ENCODE data around the gene FGF9.

FGF9 gene

GRCh38 chr13:21709697-21710096 is 38.8 kb downstream of the FGF9 start:
- DNase-seq (ENCODE audit: low spot score), result no peak
- H3K4me3 Mint-ChIP-seq, result no peak overlapping the region
- H3K4me1 Mint-ChIP-seq (ENCODE audit: low read depth), result no peaks in the 10 kb centered on the region
- H3K36me3 Mint-ChIP-seq (ENCODE audit: low read depth), result no peaks in the 10 kb centered on the region
- no peak overlapping the region for H3K27ac Mint-ChIP-seq
- peaks cover 7% of the 10 kb centered on the region for H3K27me3 Mint-ChIP-seq (ENCODE audit: low read depth)
- H3K9me3 Mint-ChIP-seq, result peaks cover 9% of the 10 kb centered on the region

GRCh38 chr13:21710163-21710562 is 39.3 kb downstream of the FGF9 start:
- Mint-ChIP-seq H3K4me1 (ENCODE audit: low read depth) (no peaks in the 10 kb centered on the region), H3K36me3 (ENCODE audit: low read depth) (no peaks in the 10 kb centered on the region), H3K9me3 (peaks cover 9% of the 10 kb centered on the region), H3K27ac (no peak overlapping the region), H3K27me3 (ENCODE audit: low read depth) (peaks cover 7% of the 10 kb centered on the region), H3K4me3 (no peak overlapping the region)
- no peak for DNase-seq (ENCODE audit: low spot score)

GRCh38 chr13:21717817-21718216 is 46.9 kb downstream of the FGF9 start:
- no peak overlapping the region for H3K4me3 Mint-ChIP-seq
- H3K36me3 Mint-ChIP-seq (ENCODE audit: low read depth), result no peaks in the 10 kb centered on the region
- H3K4me1 Mint-ChIP-seq (ENCODE audit: low read depth), result no peaks in the 10 kb centered on the region
- H3K9me3 Mint-ChIP-seq, result no peaks in the 10 kb centered on the region
- DNase-seq (ENCODE audit: low spot score), result no peak
- H3K27ac Mint-ChIP-seq, result no peak overlapping the region
- peaks cover 4% of the 10 kb centered on the region for H3K27me3 Mint-ChIP-seq (ENCODE audit: low read depth)

- peaks cover 4% of the 10 kb centered on the region for H3K27me3 Mint-ChIP-seq (ENCODE audit: low read depth)
- no peaks in the 10 kb centered on the region for H3K36me3 Mint-ChIP-seq (ENCODE audit: low read depth)
- no peaks in the 10 kb centered on the region for H3K4me1 Mint-ChIP-seq (ENCODE audit: low read depth)
- H3K4me3 Mint-ChIP-seq, result no peak overlapping the region
- no peak overlapping the region for H3K27ac Mint-ChIP-seq
- no peak for DNase-seq (ENCODE audit: low spot score)
- H3K9me3 Mint-ChIP-seq, result peaks cover 7% of the 10 kb centered on the region
These were observed 48.6 kb downstream of the FGF9 start for GRCh38 chr13:21719463-21719862.

- Mint-ChIP-seq H3K9me3 (peaks cover 15% of the 10 kb centered on the region), H3K27ac (no peak overlapping the region), H3K27me3 (ENCODE audit: low read depth) (no peaks in the 10 kb centered on the region), H3K4me1 (ENCODE audit: low read depth) (no peaks in the 10 kb centered on the region), H3K36me3 (ENCODE audit: low read depth) (peaks cover 3% of the 10 kb centered on the region), H3K4me3 (no peak overlapping the region)
- no peak for DNase-seq (ENCODE audit: low spot score)
These were observed 53.1 kb downstream of the FGF9 start for GRCh38 chr13:21723807-21724505.

- H3K4me1 Mint-ChIP-seq (ENCODE audit: low read depth), result no peaks in the 10 kb centered on the region
- no peak overlapping the region for H3K27ac Mint-ChIP-seq
- peaks cover 8% of the 10 kb centered on the region for H3K9me3 Mint-ChIP-seq
- DNase-seq (ENCODE audit: low spot score), result no peak
- H3K36me3 Mint-ChIP-seq (ENCODE audit: low read depth), result peaks cover 3% of the 10 kb centered on the region
- H3K4me3 Mint-ChIP-seq, result no peak overlapping the region
- no peaks in the 10 kb centered on the region for H3K27me3 Mint-ChIP-seq (ENCODE audit: low read depth)
These were observed 59.5 kb downstream of the FGF9 start for GRCh38 chr13:21730186-21730880.

- no peaks in the 10 kb centered on the region for H3K27me3 Mint-ChIP-seq (ENCODE audit: low read depth)
- H3K4me3 Mint-ChIP-seq, result no peak overlapping the region
- no peaks in the 10 kb centered on the region for H3K9me3 Mint-ChIP-seq
- no peak for DNase-seq (ENCODE audit: low spot score)
- no peaks in the 10 kb centered on the region for H3K36me3 Mint-ChIP-seq (ENCODE audit: low read depth)
- no peak overlapping the region for H3K27ac Mint-ChIP-seq
- H3K4me1 Mint-ChIP-seq (ENCODE audit: low read depth), result no peaks in the 10 kb centered on the region
These were observed 62.8 kb downstream of the FGF9 start for GRCh38 chr13:21733475-21734263.

- Mint-ChIP-seq H3K9me3 (no peaks in the 10 kb centered on the region), H3K4me3 (no peak overlapping the region), H3K27me3 (ENCODE audit: low read depth) (no peaks in the 10 kb centered on the region), H3K4me1 (ENCODE audit: low read depth) (no peaks in the 10 kb centered on the region), H3K36me3 (ENCODE audit: low read depth) (no peaks in the 10 kb centered on the region), H3K27ac (no peak overlapping the region)
- no peak for DNase-seq (ENCODE audit: low spot score)
These were observed 64.1 kb downstream of the FGF9 start for GRCh38 chr13:21734961-21735360.

GRCh38 chr13:21735701-21736401 is 65.0 kb downstream of the FGF9 start:
- Mint-ChIP-seq H3K27me3 (ENCODE audit: low read depth) (no peaks in the 10 kb centered on the region), H3K27ac (no peak overlapping the region), H3K4me1 (ENCODE audit: low read depth) (no peaks in the 10 kb centered on the region), H3K9me3 (no peaks in the 10 kb centered on the region), H3K36me3 (ENCODE audit: low read depth) (no peaks in the 10 kb centered on the region), H3K4me3 (no peak overlapping the region)
- no peak for DNase-seq (ENCODE audit: low spot score)

- Mint-ChIP-seq H3K27me3 (ENCODE audit: low read depth) (no peaks in the 10 kb centered on the region), H3K36me3 (ENCODE audit: low read depth) (no peaks in the 10 kb centered on the region), H3K4me3 (no peak overlapping the region), H3K27ac (no peak overlapping the region), H3K4me1 (ENCODE audit: low read depth) (no peaks in the 10 kb centered on the region), H3K9me3 (no peaks in the 10 kb centered on the region)
- no peak for DNase-seq (ENCODE audit: low spot score)
These were observed 66.1 kb downstream of the FGF9 start for GRCh38 chr13:21736926-21737325.

GRCh38 chr13:21738630-21739029 is 67.8 kb downstream of the FGF9 start:
- no peak overlapping the region for H3K4me3 Mint-ChIP-seq
- H3K27ac Mint-ChIP-seq, result no peak overlapping the region
- no peak for DNase-seq (ENCODE audit: low spot score)
- no peaks in the 10 kb centered on the region for H3K9me3 Mint-ChIP-seq
- no peaks in the 10 kb centered on the region for H3K27me3 Mint-ChIP-seq (ENCODE audit: low read depth)
- no peaks in the 10 kb centered on the region for H3K4me1 Mint-ChIP-seq (ENCODE audit: low read depth)
- H3K36me3 Mint-ChIP-seq (ENCODE audit: low read depth), result no peaks in the 10 kb centered on the region

- no peaks in the 10 kb centered on the region for H3K9me3 Mint-ChIP-seq
- no peaks in the 10 kb centered on the region for H3K36me3 Mint-ChIP-seq (ENCODE audit: low read depth)
- no peak overlapping the region for H3K4me3 Mint-ChIP-seq
- H3K27me3 Mint-ChIP-seq (ENCODE audit: low read depth), result no peaks in the 10 kb centered on the region
- no peaks in the 10 kb centered on the region for H3K4me1 Mint-ChIP-seq (ENCODE audit: low read depth)
- no peak for DNase-seq (ENCODE audit: low spot score)
- no peak overlapping the region for H3K27ac Mint-ChIP-seq
These were observed 68.9 kb downstream of the FGF9 start for GRCh38 chr13:21739771-21740170.

GRCh38 chr13:21741396-21741979 is 70.6 kb downstream of the FGF9 start:
- Mint-ChIP-seq H3K27ac (no peak overlapping the region), H3K27me3 (ENCODE audit: low read depth) (no peaks in the 10 kb centered on the region), H3K4me1 (ENCODE audit: low read depth) (no peaks in the 10 kb centered on the region), H3K4me3 (no peak overlapping the region), H3K9me3 (no peaks in the 10 kb centered on the region), H3K36me3 (ENCODE audit: low read depth) (no peaks in the 10 kb centered on the region)
- DNase-seq (ENCODE audit: low spot score), result no peak
